ENCODE measurements around the gene KCNH3.

KCNH3 gene

DNA sequence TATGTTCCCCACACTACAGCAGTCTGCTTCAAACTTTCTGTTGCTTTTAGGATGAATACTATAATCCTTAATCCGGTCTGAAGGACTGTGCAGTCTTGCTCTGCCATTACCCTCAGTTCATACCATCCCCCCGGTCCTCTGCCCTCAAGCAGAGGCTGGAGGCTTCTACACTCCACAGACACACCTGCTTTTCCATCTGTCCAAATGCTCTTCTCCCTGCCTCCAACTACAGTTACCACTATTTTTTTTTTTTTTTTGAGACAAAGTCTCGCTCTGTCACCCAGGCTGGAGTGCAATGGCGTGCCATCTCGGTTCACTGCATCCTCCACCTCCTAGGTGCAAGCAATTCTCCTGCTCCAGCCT lies 19.3 kb upstream of the KCNH3 start:
- Histone ChIP-seq H3K4me3 (ENCODE audit: low read length) (no peak overlapping the region), H3K27ac (ENCODE audit: low read length) (no peak overlapping the region), H3K4me2 (ENCODE audit: low read depth, low read length) (no peak overlapping the region), H3K9me3 (replicated peaks; ENCODE audit: insufficient read depth, low read length) (no peaks in the 10 kb centered on the region), H2AFZ (ENCODE audit: low read length) (no peak overlapping the region), H3K36me3 (replicated peaks; ENCODE audit: insufficient read depth, low read length) (peaks cover 7% of the 10 kb centered on the region; the same call in 1 of the 2 replicates), H3K9ac (ENCODE audit: low read length) (no peak overlapping the region), H3K79me2 (ENCODE audit: low read length) (no peaks in the 10 kb centered on the region), H3F3A (ENCODE audit: insufficient read depth, low read length) (no peaks in the 10 kb centered on the region), H3K27me3 (replicated peaks; ENCODE audit: insufficient read depth, low read length) (no peaks in the 10 kb centered on the region), H3K4me1 (ENCODE audit: low read length) (no peaks in the 10 kb centered on the region), H3K9me2 (replicated peaks; ENCODE audit: insufficient read depth, low read length) (no peaks in the 10 kb centered on the region), H4K20me1 (ENCODE audit: insufficient read depth, low read length) (no peaks in the 10 kb centered on the region; the same call in 1 of the 2 replicates)
- DNase-seq: no peak
- no peak for TF ChIP-seq CTCF (IDR thresholded peaks at IDR 0.05; ENCODE audit: low read length)
- no peak for TF ChIP-seq EZH2 (optimal IDR thresholded peaks at IDR 0.05; ENCODE audit: low read depth, low read length)
- TF ChIP-seq EZH2phosphoT487 (IDR thresholded peaks at IDR 0.05; ENCODE audit: low read length): no peak

- H3K9me3 ChIP-seq (replicated peaks; ENCODE audit: insufficient read depth, low read length): no peaks in the 10 kb centered on the region
- TF ChIP-seq EZH2 (optimal IDR thresholded peaks at IDR 0.05; ENCODE audit: low read depth, low read length) (no peak), EZH2phosphoT487 (IDR thresholded peaks at IDR 0.05; ENCODE audit: low read length) (no peak), CTCF (IDR thresholded peaks at IDR 0.05; ENCODE audit: low read length) (no peak)
- H3K79me2 ChIP-seq (ENCODE audit: low read length): no peaks in the 10 kb centered on the region
- H3K9me2 ChIP-seq (replicated peaks; ENCODE audit: insufficient read depth, low read length): no peaks in the 10 kb centered on the region
- H4K20me1 ChIP-seq (ENCODE audit: insufficient read depth, low read length): no peaks in the 10 kb centered on the region
- H3K4me1 ChIP-seq (ENCODE audit: low read length): no peaks in the 10 kb centered on the region
- H3K4me3 ChIP-seq (ENCODE audit: low read length): no peak overlapping the region
- H3K27me3 ChIP-seq (replicated peaks; ENCODE audit: insufficient read depth, low read length): no peaks in the 10 kb centered on the region
- H3F3A ChIP-seq (ENCODE audit: insufficient read depth, low read length): no peaks in the 10 kb centered on the region
- no peak overlapping the region for H3K4me2 ChIP-seq (ENCODE audit: low read depth, low read length)
- H3K9ac ChIP-seq (ENCODE audit: low read length): no peak overlapping the region
- DNase-seq: no peak
- H3K36me3 ChIP-seq (replicated peaks; ENCODE audit: insufficient read depth, low read length): peaks cover 9% of the 10 kb centered on the region; the same call in 1 of the 2 replicates
- H2AFZ ChIP-seq (ENCODE audit: low read length): no peak overlapping the region
- H3K27ac ChIP-seq (ENCODE audit: low read length): no peak overlapping the region
Measured at GRCh38 chr12:49521389-49521788, 17.4 kb upstream of the KCNH3 start.

GRCh38 chr12:49524660-49525324 lies 14.0 kb upstream of the KCNH3 start:
- no peaks in the 10 kb centered on the region for H3K4me1 ChIP-seq (ENCODE audit: low read length)
- no peak overlapping the region for H3K27ac ChIP-seq (ENCODE audit: low read length)
- no peaks in the 10 kb centered on the region for H3K9me2 ChIP-seq (replicated peaks; ENCODE audit: insufficient read depth, low read length)
- peaks cover 9% of the 10 kb centered on the region; the same call in 1 of the 2 replicates for H3K36me3 ChIP-seq (replicated peaks; ENCODE audit: insufficient read depth, low read length)
- H3F3A ChIP-seq (ENCODE audit: insufficient read depth, low read length): no peaks in the 10 kb centered on the region
- H3K79me2 ChIP-seq (ENCODE audit: low read length): no peaks in the 10 kb centered on the region
- H2AFZ ChIP-seq (ENCODE audit: low read length): no peak overlapping the region
- TF ChIP-seq EZH2 (optimal IDR thresholded peaks at IDR 0.05; ENCODE audit: low read depth, low read length) (no peak), CTCF (IDR thresholded peaks at IDR 0.05; ENCODE audit: low read length) (no peak), EZH2phosphoT487 (IDR thresholded peaks at IDR 0.05; ENCODE audit: low read length) (no peak)
- no peak for DNase-seq
- H3K9me3 ChIP-seq (replicated peaks; ENCODE audit: insufficient read depth, low read length): no peaks in the 10 kb centered on the region
- H3K9ac ChIP-seq (ENCODE audit: low read length): no peak overlapping the region
- no peaks in the 10 kb centered on the region for H3K27me3 ChIP-seq (replicated peaks; ENCODE audit: insufficient read depth, low read length)
- no peak overlapping the region for H3K4me2 ChIP-seq (ENCODE audit: low read depth, low read length)
- no peak overlapping the region for H3K4me3 ChIP-seq (ENCODE audit: low read length)
- no peaks in the 10 kb centered on the region for H4K20me1 ChIP-seq (ENCODE audit: insufficient read depth, low read length)
